ENCODE measurements around the gene BLM. TPM values are rescaled to one million over a fixed set of nuclear protein-coding genes. Genes with fewer than 3 reads are reported as not detected.

The BLM gene
- total and polyA plus RNA-seq, 10 of the 15 experiments (the other 5 are each of a cell fraction or from before 2014, with no cell fraction given), result 23.0 to 68.4 (median 43.9) TPM

DNA sequence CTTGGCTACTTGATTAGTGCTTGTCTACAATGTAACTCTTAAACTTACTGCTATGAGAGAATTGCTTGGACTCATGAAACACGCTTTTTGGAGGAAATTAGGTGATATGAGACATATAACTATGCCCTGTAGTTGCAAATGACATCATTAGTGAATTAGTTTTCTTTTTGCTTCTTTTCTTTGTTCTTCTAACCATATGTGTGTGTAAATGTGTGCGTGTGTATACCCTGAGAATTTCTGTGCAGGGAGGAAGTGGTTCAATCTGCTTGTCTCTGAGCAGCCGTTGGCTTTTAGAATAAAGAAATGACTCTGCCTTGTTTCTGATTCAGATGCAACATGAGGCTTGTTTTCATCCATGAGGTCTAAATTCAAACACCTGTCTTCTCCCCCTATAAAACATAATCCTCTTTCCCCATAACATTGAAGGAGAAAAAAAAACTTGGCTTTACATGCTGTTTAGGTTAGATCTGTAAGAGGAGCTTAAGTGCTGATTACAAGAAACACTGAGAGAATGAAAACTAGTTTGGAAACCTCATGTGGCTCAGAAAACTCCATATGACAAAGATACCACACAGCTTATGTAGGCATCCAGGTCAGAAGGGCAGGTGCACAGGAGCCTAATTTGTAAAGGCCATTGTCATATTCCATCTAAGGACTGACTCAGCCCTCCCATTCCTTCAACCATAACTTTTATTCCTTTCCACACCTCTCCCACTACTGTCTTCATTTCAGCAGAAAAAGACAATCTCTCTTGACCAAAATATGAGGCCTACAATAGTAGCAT is 30.5 kb upstream of the BLM start (continued):
- TF ChIP-seq, protein P1, sequence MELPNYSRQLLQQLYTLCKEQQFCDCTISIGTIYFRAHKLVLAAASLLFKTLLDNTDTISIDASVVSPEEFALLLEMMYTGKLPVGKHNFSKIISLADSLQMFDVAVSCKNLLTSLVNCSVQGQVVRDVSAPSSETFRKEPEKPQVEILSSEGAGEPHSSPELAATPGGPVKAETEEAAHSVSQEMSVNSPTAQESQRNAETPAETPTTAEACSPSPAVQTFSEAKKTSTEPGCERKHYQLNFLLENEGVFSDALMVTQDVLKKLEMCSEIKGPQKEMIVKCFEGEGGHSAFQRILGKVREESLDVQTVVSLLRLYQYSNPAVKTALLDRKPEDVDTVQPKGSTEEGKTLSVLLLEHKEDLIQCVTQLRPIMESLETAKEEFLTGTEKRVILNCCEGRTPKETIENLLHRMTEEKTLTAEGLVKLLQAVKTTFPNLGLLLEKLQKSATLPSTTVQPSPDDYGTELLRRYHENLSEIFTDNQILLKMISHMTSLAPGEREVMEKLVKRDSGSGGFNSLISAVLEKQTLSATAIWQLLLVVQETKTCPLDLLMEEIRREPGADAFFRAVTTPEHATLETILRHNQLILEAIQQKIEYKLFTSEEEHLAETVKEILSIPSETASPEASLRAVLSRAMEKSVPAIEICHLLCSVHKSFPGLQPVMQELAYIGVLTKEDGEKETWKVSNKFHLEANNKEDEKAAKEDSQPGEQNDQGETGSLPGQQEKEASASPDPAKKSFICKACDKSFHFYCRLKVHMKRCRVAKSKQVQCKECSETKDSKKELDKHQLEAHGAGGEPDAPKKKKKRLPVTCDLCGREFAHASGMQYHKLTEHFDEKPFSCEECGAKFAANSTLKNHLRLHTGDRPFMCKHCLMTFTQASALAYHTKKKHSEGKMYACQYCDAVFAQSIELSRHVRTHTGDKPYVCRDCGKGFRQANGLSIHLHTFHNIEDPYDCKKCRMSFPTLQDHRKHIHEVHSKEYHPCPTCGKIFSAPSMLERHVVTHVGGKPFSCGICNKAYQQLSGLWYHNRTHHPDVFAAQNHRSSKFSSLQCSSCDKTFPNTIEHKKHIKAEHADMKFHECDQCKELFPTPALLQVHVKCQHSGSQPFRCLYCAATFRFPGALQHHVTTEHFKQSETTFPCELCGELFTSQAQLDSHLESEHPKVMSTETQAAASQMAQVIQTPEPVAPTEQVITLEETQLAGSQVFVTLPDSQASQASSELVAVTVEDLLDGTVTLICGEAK (IDR thresholded peaks at IDR 0.05; ENCODE audit: borderline replicate concordance), result 0 out of 2 replicates have a peak, but pooled peaks have one; percentile 5
- peak; percentile 60 for TF ChIP-seq ZNF24 (IDR thresholded peaks at IDR 0.05)
- TF ChIP-seq YY1 (IDR thresholded peaks at IDR 0.05; ENCODE audit: low read depth, low read length), result peak; percentile 59; the same call in 1 of the 2 replicates
- peak; percentile 87 for TF ChIP-seq PML (IDR thresholded peaks at IDR 0.05; ENCODE audit: low read length)
- TF ChIP-seq CHD2 (IDR thresholded peaks at IDR 0.05; ENCODE audit: borderline replicate concordance, low read depth, low read length), result peak; percentile 47; the same call in 1 of the 2 replicates
- TF ChIP-seq NFYB (IDR thresholded peaks at IDR 0.05; ENCODE audit: insufficient read depth, low read depth, low read length), result peak; percentile 9; the same call in 1 of the 2 replicates
- TF ChIP-seq, protein P2, sequence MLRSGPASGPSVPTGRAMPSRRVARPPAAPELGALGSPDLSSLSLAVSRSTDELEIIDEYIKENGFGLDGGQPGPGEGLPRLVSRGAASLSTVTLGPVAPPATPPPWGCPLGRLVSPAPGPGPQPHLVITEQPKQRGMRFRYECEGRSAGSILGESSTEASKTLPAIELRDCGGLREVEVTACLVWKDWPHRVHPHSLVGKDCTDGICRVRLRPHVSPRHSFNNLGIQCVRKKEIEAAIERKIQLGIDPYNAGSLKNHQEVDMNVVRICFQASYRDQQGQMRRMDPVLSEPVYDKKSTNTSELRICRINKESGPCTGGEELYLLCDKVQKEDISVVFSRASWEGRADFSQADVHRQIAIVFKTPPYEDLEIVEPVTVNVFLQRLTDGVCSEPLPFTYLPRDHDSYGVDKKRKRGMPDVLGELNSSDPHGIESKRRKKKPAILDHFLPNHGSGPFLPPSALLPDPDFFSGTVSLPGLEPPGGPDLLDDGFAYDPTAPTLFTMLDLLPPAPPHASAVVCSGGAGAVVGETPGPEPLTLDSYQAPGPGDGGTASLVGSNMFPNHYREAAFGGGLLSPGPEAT (IDR thresholded peaks at IDR 0.05; ENCODE audit: low read depth), result peak; percentile 65
- 0 out of 2 replicates have a peak, but pooled peaks have one; percentile 51 for TF ChIP-seq CHD4 (IDR thresholded peaks at IDR 0.05)
- TF ChIP-seq RUNX3 (IDR thresholded peaks at IDR 0.05; ENCODE audit: low read length), result peak; percentile 95
- TF ChIP-seq, protein P3, sequence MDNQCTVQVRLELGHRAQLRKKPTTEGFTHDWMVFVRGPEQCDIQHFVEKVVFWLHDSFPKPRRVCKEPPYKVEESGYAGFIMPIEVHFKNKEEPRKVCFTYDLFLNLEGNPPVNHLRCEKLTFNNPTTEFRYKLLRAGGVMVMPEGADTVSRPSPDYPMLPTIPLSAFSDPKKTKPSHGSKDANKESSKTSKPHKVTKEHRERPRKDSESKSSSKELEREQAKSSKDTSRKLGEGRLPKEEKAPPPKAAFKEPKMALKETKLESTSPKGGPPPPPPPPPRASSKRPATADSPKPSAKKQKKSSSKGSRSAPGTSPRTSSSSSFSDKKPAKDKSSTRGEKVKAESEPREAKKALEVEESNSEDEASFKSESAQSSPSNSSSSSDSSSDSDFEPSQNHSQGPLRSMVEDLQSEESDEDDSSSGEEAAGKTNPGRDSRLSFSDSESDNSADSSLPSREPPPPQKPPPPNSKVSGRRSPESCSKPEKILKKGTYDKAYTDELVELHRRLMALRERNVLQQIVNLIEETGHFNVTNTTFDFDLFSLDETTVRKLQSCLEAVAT (IDR thresholded peaks at IDR 0.05), result peak; percentile 78; the same call in 1 of the 2 replicates
- peak; percentile 85 for TF ChIP-seq MEF2B (IDR thresholded peaks at IDR 0.05; ENCODE audit: partially characterized antibody, poor library complexity, severe bottlenecking)
- TF ChIP-seq BRCA1 (IDR thresholded peaks at IDR 0.05; ENCODE audit: low read depth, low read length), result no peak
- no peak for TF ChIP-seq HDAC2 (IDR thresholded peaks at IDR 0.05)
- TF ChIP-seq ETV6 (conservative IDR thresholded peaks at IDR 0.05 in 1 of 2, IDR thresholded peaks at IDR 0.05 in 1 of 2; ENCODE audit: borderline replicate concordance in 1 of 2, low read depth in 1 of 2), result peak in 1 of 2 experiments; percentile 85; a peak in 1 of 4 replicates
- TF ChIP-seq, protein P4, sequence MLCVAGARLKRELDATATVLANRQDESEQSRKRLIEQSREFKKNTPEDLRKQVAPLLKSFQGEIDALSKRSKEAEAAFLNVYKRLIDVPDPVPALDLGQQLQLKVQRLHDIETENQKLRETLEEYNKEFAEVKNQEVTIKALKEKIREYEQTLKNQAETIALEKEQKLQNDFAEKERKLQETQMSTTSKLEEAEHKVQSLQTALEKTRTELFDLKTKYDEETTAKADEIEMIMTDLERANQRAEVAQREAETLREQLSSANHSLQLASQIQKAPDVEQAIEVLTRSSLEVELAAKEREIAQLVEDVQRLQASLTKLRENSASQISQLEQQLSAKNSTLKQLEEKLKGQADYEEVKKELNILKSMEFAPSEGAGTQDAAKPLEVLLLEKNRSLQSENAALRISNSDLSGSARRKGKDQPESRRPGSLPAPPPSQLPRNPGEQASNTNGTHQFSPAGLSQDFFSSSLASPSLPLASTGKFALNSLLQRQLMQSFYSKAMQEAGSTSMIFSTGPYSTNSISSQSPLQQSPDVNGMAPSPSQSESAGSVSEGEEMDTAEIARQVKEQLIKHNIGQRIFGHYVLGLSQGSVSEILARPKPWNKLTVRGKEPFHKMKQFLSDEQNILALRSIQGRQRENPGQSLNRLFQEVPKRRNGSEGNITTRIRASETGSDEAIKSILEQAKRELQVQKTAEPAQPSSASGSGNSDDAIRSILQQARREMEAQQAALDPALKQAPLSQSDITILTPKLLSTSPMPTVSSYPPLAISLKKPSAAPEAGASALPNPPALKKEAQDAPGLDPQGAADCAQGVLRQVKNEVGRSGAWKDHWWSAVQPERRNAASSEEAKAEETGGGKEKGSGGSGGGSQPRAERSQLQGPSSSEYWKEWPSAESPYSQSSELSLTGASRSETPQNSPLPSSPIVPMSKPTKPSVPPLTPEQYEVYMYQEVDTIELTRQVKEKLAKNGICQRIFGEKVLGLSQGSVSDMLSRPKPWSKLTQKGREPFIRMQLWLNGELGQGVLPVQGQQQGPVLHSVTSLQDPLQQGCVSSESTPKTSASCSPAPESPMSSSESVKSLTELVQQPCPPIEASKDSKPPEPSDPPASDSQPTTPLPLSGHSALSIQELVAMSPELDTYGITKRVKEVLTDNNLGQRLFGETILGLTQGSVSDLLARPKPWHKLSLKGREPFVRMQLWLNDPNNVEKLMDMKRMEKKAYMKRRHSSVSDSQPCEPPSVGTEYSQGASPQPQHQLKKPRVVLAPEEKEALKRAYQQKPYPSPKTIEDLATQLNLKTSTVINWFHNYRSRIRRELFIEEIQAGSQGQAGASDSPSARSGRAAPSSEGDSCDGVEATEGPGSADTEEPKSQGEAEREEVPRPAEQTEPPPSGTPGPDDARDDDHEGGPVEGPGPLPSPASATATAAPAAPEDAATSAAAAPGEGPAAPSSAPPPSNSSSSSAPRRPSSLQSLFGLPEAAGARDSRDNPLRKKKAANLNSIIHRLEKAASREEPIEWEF (IDR thresholded peaks at IDR 0.05; ENCODE audit: insufficient replicate concordance, low read depth, low read length), result peak; percentile 92
- no peak for TF ChIP-seq SIX5 (IDR thresholded peaks at IDR 0.05; ENCODE audit: low read depth, low read length, severe bottlenecking)

All from GM12878 (cell line).